Suppressor macrophage treated with lipopolysaccharide for 4 hours (primary cell): ENCODE data around the gene HDAC7.
A peak's percentile ranks its signal among the peaks of the same experiment; 100 is the strongest.
"Not testable (repeated sequence)": the region's sequence is repeated elsewhere in the genome, so short reads cannot be mapped to it uniquely, and the experiment has no call there.

Experiments used
- DNase-seq: peaks from one replicate; pipeline ENCODE4 v3.0.0-alpha.2; 2020

The HDAC7 gene

DNA sequence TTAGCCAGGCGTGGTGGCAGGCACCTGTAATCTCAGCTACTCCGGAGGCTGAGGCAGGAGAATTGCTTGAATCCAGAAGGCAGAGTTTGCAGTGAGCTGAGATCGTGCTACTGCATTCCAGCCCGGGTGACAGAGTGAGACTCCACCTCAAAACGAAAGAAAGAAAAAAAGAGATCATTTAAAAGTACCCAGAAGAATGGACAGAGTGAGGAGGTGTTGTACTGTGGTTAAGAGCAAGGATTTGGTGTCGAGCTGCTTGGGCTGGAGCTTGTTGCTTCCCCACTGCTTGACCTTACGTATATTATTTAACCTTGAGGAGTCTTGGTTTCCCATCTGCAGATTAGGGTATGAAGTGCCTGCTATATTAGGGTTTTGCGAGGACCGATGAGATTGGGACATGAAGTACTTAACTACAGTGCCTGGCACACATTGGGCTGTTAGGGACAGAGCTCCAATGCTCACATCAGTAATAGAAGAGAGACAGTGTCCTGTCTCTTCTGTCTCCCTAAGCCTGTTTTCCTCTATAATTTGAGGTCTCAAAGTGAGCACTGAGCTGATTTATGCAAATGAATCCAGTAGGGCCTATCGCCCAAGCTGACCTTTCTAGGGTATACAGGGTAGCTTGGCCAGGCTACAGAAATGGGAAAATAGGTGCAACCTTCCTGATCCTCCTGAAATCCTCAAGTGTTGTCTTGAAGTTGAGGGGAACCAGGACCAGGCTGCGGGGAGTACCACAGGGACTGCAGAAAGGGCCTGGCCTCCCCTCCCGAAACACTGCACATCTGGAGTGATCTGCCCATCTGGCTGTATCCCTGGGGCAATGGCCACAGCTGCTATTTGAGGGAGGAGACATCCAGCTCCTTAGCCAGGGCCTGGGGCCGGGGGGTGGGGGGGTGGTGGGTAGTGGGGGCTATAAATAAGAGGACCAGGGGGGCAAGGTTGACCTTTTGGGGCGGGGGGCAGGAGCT lies 8.6 kb upstream of the HDAC7 start:
- no peak for DNase-seq

DNA sequence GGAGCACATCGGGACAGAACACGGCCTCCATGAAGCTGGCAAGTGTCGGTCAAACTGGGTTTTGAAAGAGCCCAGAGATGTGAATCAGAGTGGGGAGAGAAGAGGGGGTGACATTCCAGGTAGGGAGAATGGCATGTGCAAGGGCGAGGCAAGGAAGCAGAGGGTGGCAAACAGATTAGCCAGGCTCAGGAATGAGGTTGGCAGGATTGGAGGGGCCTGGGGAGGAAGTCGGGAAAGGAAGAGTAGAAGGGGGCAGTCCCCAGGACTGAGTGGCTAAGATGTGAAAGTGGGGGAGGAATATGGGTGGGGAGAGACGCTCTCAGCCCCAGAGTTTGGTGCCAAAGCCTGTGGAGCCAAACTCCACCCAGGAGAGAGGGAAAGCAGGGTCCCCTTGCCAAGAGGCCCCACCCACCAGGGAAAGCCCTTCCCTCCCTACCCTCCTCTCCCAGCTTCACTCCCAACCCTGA lies 5.5 kb upstream of the HDAC7 start:
- DNase-seq: no peak

DNA sequence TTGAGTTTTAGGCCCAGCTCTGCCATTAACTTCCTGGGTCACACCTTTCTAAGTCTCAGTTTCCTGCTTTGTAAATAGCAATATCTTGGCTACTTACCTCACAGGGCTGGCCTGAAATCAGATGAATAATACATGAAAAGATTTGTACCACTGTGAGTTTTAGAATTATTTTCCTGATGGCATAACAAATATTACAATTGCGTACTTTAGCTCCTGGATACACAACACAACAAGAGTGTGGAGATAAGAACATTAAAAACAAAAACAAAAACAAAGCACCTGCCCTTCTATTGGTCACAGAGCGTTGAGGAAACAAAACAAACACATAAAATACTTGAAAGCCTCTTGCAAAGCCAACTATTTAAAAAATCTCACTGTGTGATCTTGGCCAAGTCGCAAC lies 4.9 kb upstream of the HDAC7 start:
- no peak for DNase-seq

DNA sequence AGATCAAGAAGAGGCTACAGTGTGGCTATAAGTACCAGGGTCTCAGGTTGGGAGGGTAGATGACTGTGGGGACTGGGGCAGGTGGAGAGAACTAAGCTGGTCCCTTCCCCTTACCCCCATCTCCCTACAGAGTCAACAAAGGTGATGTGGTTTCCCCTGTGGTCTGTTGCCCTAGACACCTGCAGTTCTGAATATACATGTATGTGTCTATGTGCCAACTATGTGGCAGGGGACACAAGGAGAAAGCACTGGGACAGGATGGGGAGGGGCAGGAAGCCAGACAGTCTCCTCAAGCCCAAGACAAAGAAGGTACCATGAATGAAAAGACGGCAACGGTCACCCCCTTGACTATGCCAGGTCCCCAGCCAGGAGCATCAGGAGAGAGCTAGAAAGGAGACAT lies 4.5 kb upstream of the HDAC7 start:
- no peak for DNase-seq

DNA sequence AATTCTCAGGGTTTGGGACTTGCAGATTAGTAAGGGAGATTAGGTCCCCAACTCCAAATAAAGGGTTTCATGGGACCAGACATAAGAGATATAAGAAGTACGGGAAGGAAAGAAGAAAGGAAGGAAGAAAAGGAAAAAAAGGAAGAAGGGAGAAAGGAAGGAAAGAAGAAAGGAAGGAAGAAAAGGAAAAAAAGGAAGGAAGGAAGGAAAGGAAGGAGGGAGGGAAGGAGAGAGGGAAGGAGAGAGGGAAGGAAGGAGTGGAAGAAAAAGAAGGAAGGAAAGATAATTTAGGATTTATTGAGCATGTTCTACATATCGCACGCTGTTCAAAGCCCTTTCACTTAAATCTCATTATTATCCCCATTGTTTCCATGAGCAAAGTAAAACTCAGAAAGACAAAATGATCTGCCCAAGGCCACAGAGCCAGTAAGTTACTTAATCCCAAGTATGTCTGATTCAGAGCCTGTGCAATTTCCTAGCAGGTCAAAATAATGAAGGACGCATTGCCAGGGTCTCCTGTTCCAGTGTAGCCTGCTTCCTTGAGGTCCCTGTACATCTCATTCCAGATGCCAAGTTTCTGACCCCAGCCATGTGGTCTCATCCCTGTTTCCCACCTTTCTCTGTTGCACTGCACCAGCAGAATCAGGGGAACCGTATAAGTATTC lies 3.9 kb upstream of the HDAC7 start:
- DNase-seq: no peak

DNA sequence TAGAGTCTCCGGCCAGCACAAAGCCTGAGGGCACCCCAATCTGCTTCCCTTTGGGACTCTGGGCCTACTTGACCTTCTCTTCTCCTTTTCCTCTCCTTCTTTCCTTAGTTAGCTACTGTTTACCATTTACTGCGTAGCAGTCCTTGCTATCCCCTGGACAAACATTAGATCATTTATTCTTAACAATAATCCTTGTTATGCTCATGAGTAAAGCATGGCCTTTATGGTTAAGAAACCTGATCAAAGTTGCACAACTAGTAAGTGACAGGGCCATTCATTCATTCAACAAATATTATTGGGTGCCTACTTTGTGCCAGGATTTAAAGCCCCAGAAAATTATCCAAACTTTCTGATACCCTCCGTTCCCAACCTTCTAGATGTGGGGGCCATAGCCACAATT lies 3.2 kb upstream of the HDAC7 start:
- no peak for DNase-seq

DNA sequence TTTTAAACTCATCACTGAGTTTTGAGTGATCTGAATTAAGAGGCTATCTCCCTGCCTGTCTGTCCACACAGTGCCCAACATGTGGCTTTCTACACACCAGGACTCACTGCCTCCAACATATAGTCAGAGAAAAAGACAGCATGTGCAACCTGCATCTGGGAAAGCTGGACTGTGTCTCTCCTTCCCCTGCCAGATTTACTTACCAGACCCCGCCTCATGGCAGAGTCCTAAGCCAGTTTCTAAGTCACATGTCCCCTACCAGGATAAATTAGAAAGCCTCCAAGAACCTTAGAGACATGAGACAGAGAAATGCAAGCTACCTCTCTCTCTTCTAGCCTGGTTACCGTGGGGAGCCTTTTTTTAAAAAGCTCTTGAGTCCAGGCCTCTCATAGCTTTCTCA lies 2.7 kb upstream of the HDAC7 start:
- no peak for DNase-seq

DNA sequence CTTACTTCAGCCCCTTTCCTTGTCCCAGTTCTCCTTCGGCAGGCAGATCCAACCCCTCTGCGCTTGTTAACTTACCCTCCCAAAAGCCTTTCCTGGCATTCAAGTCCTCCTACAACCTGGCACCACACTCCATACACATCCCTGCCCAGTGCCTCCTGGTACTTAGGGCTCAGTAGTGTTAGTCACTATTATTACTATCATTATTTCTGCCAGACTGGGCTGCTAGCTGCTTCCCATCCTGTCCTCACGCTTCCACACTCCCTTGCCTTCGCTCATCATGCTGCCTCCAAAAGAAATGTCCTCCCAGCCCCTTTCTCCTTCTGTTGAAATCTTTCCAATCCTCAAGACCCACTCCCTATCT lies 1.6 kb upstream of the HDAC7 start:
- DNase-seq: no peak

DNA sequence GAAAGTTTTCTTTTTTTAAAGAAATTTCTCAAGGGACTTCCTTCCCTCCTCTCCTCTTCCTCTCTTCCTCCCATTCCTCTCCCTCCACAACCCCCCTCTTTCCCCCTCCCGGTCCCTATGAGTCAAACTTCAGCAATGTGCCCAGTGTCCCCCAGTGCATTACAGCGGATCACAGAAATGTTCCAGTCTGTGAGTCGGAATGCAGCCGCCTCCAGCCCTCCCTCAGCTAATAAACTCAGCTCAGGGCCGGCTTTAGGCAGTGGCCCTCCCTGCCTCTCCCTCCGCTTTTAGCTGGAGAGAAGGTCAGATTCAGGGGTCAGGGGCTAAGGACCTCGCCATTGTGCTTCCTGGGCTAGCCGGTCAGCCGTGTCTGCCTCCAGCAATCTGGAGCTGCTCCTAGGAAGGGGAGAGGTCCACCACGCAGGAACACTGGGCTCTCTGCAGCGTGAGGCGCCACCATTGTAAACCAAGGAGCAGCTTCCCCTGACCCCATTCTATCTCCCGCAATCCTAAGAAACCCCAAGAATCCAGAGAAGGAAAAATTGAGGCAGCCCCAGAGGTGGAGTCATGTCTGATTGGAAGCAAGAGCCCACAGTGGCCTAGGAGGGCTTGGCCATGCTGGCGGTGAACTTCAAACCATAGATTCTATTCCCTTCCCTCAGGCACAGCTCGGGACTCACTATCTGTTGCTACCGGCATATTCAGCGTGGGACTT lies 1.1 kb upstream of the HDAC7 start:
- DNase-seq: peak; percentile 69

DNA sequence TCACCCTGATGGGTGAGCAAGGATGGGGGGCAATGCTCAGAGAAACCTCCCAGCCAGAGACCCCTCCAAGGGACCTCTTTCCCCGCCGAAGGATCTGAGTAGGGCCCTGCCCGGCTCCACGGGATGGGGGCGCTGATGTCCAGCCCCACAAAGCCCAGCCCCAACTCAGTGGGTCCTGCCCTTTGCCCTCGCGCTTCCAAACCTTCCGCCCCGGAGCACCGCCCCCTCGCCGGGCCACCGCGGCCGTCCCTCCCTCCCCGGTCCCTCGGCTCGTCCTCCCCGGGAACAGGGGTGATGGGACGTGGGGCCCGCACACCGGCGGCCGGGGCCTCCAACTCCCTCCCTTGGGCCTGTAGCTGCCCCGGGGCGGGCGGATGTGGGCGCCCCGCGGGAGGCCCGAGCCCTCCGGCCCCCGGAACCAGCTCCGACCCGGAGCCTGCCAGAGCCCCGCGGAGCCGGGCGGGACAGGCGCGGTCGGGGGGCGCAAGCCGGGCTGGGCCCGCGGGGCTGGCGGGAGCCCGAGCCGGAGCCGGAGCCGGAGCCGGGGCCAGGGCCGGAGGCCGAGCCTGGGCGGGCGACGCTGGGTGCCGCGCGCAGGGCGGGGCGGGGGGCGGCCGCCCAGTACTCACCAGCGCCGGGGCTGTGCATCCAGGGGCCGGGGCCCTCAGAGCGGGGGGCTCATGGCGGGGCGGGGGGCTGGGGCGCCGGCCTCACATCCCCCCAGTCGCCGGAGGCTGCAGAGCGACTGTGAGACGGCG lies 386 bp downstream of the HDAC7 start:
- DNase-seq: peak; percentile 69

DNA sequence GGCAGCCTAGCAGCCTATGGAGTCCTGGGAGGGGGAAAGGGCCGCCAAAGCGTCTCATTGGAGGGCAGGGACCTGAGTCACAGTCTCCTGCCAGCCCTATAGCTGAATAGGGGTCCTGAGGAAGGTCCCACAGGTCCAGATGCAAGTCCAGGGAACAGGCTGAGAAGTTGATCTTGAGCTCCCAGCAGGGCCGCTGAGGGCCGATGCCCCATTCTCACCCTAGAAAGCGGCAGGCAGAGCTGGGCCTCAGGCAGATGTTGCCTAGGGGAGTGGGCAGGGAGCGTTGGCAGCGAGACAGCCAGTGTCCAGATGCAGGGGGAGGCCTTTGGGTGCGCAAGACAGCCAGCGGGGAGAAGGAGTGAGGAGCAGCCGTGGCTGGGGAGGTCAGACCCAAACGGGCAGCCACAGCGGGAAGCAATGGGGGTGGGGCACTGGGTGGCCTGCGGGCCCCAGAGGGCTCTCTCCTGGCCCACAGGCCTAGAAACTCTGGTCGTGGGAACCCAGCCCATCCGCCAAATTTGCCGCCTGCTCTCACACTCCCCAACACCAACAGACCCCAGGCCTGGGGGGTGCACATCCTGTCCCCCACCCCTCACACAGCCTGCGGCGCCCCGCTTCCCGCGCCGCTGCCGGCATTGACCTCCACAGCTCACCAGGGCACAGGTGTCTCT lies 1.1 kb downstream of the HDAC7 start:
- peak; percentile 18 for DNase-seq

DNA sequence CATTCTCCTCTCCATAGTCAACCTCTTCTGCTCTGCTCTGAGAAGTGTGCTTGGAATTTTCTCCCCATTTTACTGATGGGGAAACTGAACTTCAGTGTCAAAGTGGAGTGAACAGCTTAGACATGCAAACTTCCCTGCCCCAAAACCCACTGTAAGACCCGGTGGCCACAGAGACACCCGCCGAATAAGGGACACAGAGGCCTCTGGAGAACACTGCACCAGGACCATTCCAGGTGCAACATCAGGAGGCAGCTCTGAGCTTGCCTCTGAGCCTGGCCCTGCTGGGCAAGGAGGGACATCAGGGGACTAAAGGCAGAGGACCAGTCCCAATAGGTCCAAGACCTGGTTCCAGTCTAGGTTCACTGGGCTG lies 1.7 kb downstream of the HDAC7 start:
- no peak for DNase-seq

DNA sequence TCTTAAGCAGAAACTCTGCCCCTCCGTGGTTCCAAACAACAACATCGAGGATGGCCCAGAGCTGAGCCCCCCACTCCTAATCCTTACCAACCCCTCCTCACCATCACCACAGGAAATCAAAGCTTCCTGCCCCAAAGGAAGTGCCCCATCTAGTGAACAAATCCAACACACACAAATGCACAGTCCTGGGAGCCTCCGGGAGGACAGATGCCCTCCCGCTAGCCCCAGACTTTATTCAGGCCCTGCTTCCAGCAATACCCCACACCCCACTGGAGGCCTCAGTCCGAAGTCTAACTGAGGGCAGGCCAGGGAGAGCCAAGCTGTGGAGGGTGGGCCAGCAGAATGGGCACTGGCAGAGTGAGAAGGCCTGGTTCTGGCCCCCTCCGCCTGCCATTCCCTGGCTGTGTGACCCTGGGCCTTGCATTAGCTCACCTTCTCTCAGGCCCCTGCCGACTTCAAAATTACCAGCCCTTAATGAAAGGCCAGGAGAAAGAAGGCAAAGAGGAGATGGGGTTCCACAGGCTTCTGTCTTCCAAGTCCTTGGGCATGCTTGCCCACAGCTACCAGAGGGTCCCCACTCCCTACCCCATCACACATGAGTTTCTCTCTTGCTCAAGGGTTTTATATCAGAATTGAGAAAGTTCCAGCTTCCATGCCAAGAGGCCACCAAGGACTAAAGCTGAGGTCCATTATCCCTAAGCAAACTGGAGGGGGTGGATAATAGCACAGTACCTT lies 2.3 kb downstream of the HDAC7 start:
- no peak for DNase-seq

DNA sequence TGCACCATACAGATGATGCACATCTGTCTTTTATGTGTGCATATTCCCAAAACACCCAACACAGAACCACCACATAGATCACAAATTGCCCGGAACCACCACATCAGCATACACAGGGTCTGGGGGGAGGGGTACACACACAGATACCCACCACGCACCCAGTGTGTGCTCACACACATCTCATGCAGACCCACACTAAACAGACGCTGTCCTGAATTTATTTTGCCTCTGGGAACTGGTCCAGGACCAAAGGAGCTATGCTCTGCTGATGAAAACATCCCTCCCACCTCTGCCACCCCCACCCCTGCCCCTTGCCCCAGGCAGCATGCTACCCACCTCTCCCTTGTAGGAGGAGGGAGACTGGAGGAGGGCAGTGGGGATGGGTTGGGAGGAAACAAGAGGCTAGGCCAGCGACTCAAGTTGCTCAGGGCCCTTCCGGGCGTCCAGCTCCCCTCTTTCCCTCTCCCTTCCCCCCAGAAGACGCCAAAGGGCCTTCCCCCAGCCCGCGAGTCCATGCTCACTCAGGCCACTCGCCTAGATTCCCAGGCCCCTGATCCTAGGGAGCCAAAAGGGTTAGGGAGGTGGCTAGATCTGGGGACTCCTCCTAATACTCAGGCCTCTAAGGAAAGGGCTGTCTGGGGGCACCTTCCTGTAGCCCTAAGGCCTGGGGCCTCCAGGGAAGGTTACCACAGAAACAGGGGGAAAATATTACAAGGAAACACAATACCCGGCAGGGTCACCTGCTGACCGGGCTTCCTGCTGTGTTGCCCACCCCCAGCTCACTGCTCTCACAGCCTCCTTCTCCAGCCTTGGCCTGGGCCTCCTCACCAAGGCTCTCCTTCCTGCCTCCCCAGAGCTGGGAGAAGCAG lies 3.1 kb downstream of the HDAC7 start:
- DNase-seq: no peak

DNA sequence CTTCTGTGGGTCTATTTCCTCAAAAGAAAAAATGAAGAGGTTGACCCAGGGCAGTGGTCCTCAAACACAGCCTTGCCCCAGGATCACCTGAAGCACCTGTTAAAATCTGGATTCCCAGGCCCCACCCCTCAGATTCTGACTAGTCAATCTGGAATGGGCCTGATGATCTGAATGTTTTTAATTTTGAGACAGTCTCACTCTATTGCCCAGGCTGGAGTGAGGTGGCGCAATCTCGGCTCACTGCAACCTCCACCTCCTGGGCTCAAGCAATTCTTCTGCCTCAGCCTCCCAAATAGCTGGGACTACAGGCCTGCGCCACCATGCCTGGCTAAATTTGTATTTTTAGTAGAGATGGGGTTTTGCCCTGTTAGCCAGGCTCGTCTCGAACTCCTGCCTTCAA lies 4.3 kb downstream of the HDAC7 start:
- not testable (repeated sequence) for DNase-seq

DNA sequence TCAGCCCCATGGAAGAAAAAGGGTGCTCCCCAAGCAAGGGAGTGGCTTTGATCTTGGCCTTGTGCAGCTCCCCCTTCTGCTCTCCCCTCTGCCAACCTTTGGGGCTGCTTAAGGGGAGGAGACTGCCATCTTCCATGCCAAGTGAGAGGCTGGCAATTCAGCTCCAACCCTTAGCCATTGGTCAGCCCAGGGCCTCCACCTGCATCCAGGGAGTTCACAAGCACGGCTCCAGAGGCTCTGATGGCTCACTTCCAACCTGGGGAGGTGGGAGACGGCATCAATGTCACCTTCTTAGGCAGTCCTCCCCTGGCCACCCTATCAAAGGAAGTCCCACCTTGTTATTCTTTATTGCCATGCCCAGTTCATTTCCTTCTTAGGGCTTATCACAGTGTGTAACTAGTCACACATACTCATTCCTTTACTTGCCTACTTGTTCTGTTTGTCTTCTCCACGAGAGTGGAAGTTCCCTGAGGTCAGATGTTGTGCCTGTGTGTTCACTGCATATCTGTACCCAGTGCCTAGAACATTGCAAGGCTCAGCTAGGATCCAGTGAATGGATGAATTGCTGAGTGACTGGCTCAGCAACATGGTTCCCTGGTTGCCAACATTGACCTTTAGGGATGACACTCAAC lies 5.0 kb downstream of the HDAC7 start:
- no peak for DNase-seq

DNA sequence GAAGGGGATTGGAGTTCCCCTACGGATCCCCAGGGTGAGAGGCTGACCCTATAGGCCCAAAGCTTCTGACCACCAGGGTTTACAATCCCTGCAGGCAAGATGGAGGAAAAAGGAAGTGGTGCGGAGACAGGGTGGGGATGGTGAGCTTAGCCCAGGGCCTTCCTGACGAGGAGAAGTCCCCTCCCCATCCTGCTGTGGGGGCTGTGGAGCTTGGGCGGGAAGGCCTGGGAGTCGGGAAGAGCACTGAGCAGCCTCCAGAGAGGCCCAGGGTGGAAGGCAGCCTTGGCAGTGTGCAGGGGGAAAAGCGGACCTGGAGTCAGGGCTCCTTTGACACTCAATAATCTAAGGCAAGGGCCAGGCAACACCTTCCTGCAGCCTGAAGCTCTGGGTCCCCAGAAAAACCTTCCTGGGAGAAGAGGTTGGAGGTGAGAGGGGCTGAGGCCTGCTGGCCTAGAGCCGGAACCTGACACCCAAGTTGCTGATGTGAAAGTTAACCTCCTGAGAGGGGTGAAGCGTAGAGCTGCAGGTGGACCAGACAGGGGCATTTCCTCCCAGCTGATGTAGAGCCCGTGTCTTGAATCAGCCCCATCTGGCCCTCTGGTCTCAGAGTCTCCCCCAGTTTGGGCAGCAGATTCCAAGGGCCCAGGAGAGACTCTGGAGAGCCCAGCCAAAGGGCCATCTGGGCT lies 6.0 kb downstream of the HDAC7 start:
- peak; percentile 83 for DNase-seq

DNA sequence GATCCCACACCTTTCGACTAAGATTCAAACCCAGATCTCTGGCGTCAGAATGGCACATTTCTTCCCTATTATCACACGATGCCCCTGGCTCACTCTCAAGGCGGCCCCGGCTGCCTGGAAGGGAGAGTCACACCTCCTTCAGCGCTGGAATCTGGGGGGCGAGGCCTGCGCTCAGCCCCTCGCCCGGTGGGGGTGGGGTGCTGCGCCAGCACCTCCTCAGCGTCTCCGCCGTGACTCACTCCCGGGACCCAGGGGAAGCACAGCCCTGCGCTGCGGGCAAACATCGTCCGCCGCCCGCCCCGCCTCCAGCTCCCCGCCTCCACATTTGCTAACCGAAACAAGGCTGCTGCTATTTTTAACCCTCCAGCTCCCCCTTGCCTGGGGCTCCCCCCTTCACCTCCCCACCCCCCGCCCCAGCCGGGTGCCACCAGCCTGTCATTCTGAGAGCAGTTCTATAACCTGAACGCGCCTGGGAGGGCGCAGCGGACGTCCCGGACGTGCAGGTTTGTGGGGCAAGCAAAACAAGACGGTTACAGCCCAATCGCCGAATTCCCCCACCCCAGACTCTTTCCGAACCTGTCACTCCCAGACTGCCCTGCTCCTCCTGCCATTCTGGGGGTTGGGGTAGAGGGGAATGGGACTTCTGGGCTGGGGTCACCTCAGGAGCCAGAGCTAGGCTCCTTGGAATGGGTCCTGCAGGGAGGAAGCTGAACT lies 6.7 kb downstream of the HDAC7 start:
- DNase-seq: peak; percentile 92
